WTC11 (cell line): ENCODE data around the gene CACNA1A. TPM values are rescaled to one million over a fixed set of nuclear protein-coding genes. Genes with fewer than 3 reads are reported as not detected.

Experiments used
- ATAC-seq: fragments of 200-7000 bp; cut with Tn5 transposase; 2 replicates; pipeline ENCODE4 v1.10.0; 2021; ENCODE audit warnings: mild to moderate bottlenecking, moderate library complexity
- CTCF ChIA-PET: fragments of 300-600 bp; sonication (Branson Sonifier 250); formaldehyde crosslinking; loops from one replicate; lab custom pipeline; 2021; ENCODE audit warnings: antibody characterized with exemption; lab: Charles Lee
- POLR2A ChIA-PET: fragments of 350-600 bp; sonication (Branson Sonifier 250); formaldehyde crosslinking; loops from one replicate; lab custom pipeline; 2021; ENCODE audit warnings: antibody characterized with exemption; lab: Charles Lee
- DNase-seq: peaks from one replicate; pipeline ENCODE4 v3.0.0; 2021; ENCODE audit warnings: low spot score
- H3K27ac Mint-ChIP-seq: 2 replicates; pipeline ENCODE4 v1.8.0; 2021; ENCODE audit warnings: mixed read lengths
- H3K27me3 Mint-ChIP-seq: 2 replicates; pipeline ENCODE4 v1.8.0; 2021; ENCODE audit warnings: low read depth, mild to moderate bottlenecking, moderate library complexity, mixed read lengths
- H3K36me3 Mint-ChIP-seq: 2 replicates; pipeline ENCODE4 v1.8.0; 2021; ENCODE audit warnings: mixed read lengths
- H3K4me1 Mint-ChIP-seq: 2 replicates; pipeline ENCODE4 v1.8.0; 2022; ENCODE audit warnings: mixed read lengths
- H3K4me3 Mint-ChIP-seq: 2 replicates; pipeline ENCODE4 v1.8.0; 2021; ENCODE audit warnings: mild to moderate bottlenecking, moderate library complexity, mixed read lengths
- H3K9me3 Mint-ChIP-seq: 2 replicates; pipeline ENCODE4 v1.8.0; 2021; ENCODE audit warnings: mixed read lengths
- CREB1 ChIP-seq: sonication (generic); formaldehyde crosslinking; IDR thresholded peaks from 2 replicates; pipeline ENCODE4 v1.8.0; 2023; ENCODE audit warnings: mild to moderate bottlenecking, missing genetic modification reagents
- ELF4 ChIP-seq: sonication (generic); formaldehyde crosslinking; IDR thresholded peaks from 2 replicates; pipeline ENCODE4 v1.8.1; 2022; ENCODE audit warnings: low read depth, mild to moderate bottlenecking, moderate library complexity, missing genetic modification reagents
- ESRRA ChIP-seq: sonication (generic); formaldehyde crosslinking; IDR thresholded peaks from 2 replicates; pipeline ENCODE4 v1.8.1; 2022; ENCODE audit warnings: mild to moderate bottlenecking, missing genetic modification reagents, borderline replicate concordance
- ETV6 ChIP-seq: sonication (generic); formaldehyde crosslinking; IDR thresholded peaks from 2 replicates; pipeline ENCODE4 v1.8.1; 2022; ENCODE audit warnings: mild to moderate bottlenecking, missing genetic modification reagents
- FOXJ3 ChIP-seq: sonication (generic); formaldehyde crosslinking; IDR thresholded peaks from 2 replicates; pipeline ENCODE4 v1.9.0; 2021; ENCODE audit warnings: missing genetic modification reagents, mild to moderate bottlenecking, borderline replicate concordance
- FOXP1 ChIP-seq: sonication (generic); formaldehyde crosslinking; IDR thresholded peaks from 2 replicates; pipeline ENCODE4 v1.8.0; 2022; ENCODE audit warnings: missing genetic modification reagents, mild to moderate bottlenecking, moderate library complexity, borderline replicate concordance
- GRHL2 ChIP-seq: fragments of 250-450 bp; sonication (Bioruptor Pico); IDR thresholded peaks from 2 replicates; pipeline ENCODE4 v1.8.0; 2022; ENCODE audit warnings: mild to moderate bottlenecking, moderate library complexity; ENCODE audit not compliant: insufficient replicate concordance, severe bottlenecking
- MXD4 ChIP-seq: fragments of 250-450 bp; sonication (Bioruptor Pico); IDR thresholded peaks from 2 replicates; pipeline ENCODE4 v1.8.0; 2021; ENCODE audit warnings: mild to moderate bottlenecking, moderate library complexity, borderline replicate concordance
- NR3C1 ChIP-seq: sonication (generic); formaldehyde crosslinking; conservative IDR thresholded peaks from 2 replicates; pipeline ENCODE4 v1.8.1; 2023; ENCODE audit warnings: low read depth, mild to moderate bottlenecking, missing genetic modification reagents
- OVOL2 ChIP-seq: fragments of 250-450 bp; sonication (Bioruptor Pico); IDR thresholded peaks from 2 replicates; pipeline ENCODE4 v1.9.0; 2021; ENCODE audit warnings: mild to moderate bottlenecking, borderline replicate concordance
- SMAD4 ChIP-seq: sonication (generic); formaldehyde crosslinking; IDR thresholded peaks from 2 replicates; pipeline ENCODE4 v1.8.0; 2022; ENCODE audit warnings: mild to moderate bottlenecking, missing genetic modification reagents
- SOX15 ChIP-seq: fragments of 250-450 bp; sonication (Bioruptor Pico); IDR thresholded peaks from 2 replicates; pipeline ENCODE4 v1.9.0; 2021; ENCODE audit warnings: mild to moderate bottlenecking
- ZBTB21 ChIP-seq: sonication (generic); formaldehyde crosslinking; IDR thresholded peaks from 2 replicates; pipeline ENCODE4 v1.8.1; 2023; ENCODE audit warnings: mild to moderate bottlenecking, missing genetic modification reagents, borderline replicate concordance
- ZNF219 ChIP-seq: sonication (generic); formaldehyde crosslinking; IDR thresholded peaks from 2 replicates; pipeline ENCODE4 v1.8.0; 2023; ENCODE audit warnings: missing genetic modification reagents, mild to moderate bottlenecking, borderline replicate concordance
- total RNA-seq: library from RNA; stranded (reverse); gene quantifications from 3 replicates; pipeline ENCODE4 v1.2.3, GENCODE V29; 2021
- TF ChIP-seq, protein P1 (sequence below): fragments of 250-450 bp; sonication (Bioruptor Pico); IDR thresholded peaks from 2 replicates; pipeline ENCODE4 v1.9.0; 2021; ENCODE audit warnings: mild to moderate bottlenecking
- TF ChIP-seq, protein P2 (sequence below): sonication (generic); formaldehyde crosslinking; IDR thresholded peaks from 2 replicates; pipeline ENCODE4 v1.8.0; 2022; ENCODE audit warnings: mild to moderate bottlenecking, missing genetic modification reagents
- TF ChIP-seq, protein P3 (sequence below): sonication (generic); formaldehyde crosslinking; IDR thresholded peaks from 2 replicates; pipeline ENCODE4 v1.8.1; 2023; ENCODE audit warnings: mild to moderate bottlenecking, moderate library complexity, missing genetic modification reagents
- TF ChIP-seq, protein P4 (sequence below): sonication (generic); formaldehyde crosslinking; IDR thresholded peaks from 2 replicates; pipeline ENCODE4 v1.8.1; 2023; ENCODE audit warnings: mild to moderate bottlenecking, missing genetic modification reagents, borderline replicate concordance
- TF ChIP-seq, protein P5 (sequence below): sonication (generic); formaldehyde crosslinking; IDR thresholded peaks from 2 replicates; pipeline ENCODE4 v1.8.1; 2023; ENCODE audit warnings: mild to moderate bottlenecking, missing genetic modification reagents, moderate library complexity
- TF ChIP-seq, protein P6 (sequence below): sonication (generic); formaldehyde crosslinking; IDR thresholded peaks from 2 replicates; pipeline ENCODE4 v1.8.0; 2022; ENCODE audit warnings: mild to moderate bottlenecking, missing genetic modification reagents
- TF ChIP-seq, protein P7 (sequence below): sonication (generic); formaldehyde crosslinking; IDR thresholded peaks from 2 replicates; pipeline ENCODE4 v1.8.0; 2023; ENCODE audit warnings: missing genetic modification reagents
- TF ChIP-seq, protein P8 (sequence below): sonication (generic); formaldehyde crosslinking; IDR thresholded peaks from 2 replicates; pipeline ENCODE4 v1.8.1; 2022; ENCODE audit warnings: mild to moderate bottlenecking, moderate library complexity, missing genetic modification reagents

Gene CACNA1A
- total RNA-seq, 1 experiment from 2014 or later: 28.9 TPM

DNA sequence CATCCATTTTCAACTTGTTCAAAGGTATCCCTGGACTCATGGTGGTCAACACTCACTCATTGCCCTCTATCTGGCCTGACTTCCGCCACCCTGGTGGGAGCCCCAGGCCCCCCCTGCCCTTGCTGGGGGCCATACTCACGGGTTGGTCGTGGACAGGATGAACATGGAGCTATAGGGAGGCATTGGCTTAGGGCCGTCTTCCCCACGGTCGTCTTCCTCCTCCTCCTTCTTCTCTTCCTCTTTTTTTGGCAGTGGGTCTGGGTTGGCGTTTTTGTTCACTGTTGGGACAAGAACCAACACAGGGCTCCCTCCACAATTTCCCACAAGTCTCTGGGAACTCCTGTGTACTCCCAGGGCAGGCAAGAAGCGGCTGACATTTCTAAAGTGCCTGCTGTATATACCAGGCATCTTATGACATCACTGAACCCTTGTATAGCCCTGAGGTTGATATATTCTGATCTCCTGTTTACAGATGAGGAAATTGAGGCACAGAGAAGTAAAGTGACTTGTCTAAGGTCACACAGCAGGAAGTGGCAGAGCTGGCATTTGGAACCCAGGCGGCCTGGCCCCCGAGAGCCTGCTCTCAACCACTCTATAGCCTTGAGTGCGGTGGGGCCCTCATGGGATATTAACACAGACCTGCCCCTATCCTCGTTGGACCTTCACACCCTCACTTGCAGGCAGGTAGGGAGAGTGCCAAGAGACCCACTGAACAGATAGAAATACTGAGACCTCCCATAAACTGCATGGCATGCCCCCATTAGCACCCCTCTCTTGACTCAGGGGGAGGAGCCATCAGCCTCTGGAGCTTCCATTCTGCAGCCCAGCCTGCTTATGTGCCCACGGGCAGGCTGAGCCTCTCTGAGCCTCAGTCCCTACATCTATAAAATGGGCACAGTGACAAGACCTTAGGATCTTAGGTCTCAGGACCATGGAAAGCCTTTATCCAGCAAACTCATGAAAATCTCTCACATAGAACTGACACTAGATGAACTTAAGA lies 221.1 kb downstream of the CACNA1A start:
- CTCF ChIA-PET: interaction anchor here (0.9 kb wide), 1 partner anchor 304 kb away, joined by 3 read pairs; no protein-coding TSS in a partner anchor
- Mint-ChIP-seq H3K36me3 (peaks cover 2% of the 10 kb centered on the region), H3K27me3 (no peaks in the 10 kb centered on the region), H3K4me1 (peaks cover 6% of the 10 kb centered on the region), H3K9me3 (no peaks in the 10 kb centered on the region), H3K4me3 (no peak overlapping the region), H3K27ac (no peak overlapping the region)
- TF ChIP-seq SMAD4 (CRISPR knock-in tag) (no peak), NR3C1 (CRISPR knock-in tag) (no peak), SOX15 (CRISPR knock-in tag) (no peak), GRHL2 (CRISPR knock-in tag) (no peak), ESRRA (CRISPR knock-in tag) (no peak), ZBTB21 (CRISPR knock-in tag) (no peak), OVOL2 (CRISPR knock-in tag) (no peak), ETV6 (CRISPR knock-in tag) (no peak), FOXP1 (CRISPR knock-in tag) (no peak), FOXJ3 (no peak)
- TF ChIP-seq, protein P1, sequence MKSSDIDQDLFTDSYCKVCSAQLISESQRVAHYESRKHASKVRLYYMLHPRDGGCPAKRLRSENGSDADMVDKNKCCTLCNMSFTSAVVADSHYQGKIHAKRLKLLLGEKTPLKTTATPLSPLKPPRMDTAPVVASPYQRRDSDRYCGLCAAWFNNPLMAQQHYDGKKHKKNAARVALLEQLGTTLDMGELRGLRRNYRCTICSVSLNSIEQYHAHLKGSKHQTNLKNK (CRISPR knock-in tag): no peak
- ATAC-seq: no peak
- POLR2A ChIA-PET: no interaction called here
- DNase-seq: no peak

DNA sequence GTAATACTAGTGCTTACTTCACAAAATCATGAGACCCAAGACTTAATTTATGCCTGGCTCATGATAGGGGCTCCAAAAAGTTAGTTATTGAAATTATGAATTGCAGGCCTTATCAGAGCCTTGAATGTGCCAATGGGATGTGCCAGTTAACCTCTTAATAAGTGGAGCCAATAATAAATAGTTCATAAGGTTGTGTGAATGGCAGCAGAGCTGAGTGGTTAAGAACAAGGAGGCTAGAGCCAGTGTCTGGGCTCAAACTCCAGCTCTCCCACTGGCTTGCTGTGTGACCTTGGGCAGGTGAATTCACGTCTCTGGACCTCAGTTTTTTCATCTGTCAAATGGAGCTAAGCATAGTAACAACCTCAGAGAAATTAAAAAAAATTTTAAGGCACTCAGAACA lies 222.4 kb downstream of the CACNA1A start:
- peaks cover 6% of the 10 kb centered on the region for H3K4me1 Mint-ChIP-seq
- H3K36me3 Mint-ChIP-seq: peaks cover 2% of the 10 kb centered on the region
- H3K27me3 Mint-ChIP-seq: no peaks in the 10 kb centered on the region
- CTCF ChIA-PET: no interaction called here
- H3K4me3 Mint-ChIP-seq: no peak overlapping the region
- POLR2A ChIA-PET: no interaction called here
- DNase-seq: no peak
- H3K27ac Mint-ChIP-seq: no peak overlapping the region
- ATAC-seq: no peak
- H3K9me3 Mint-ChIP-seq: no peaks in the 10 kb centered on the region
- no peak for TF ChIP-seq CREB1 (CRISPR knock-in tag)
- TF ChIP-seq ELF4 (CRISPR knock-in tag): no peak
- TF ChIP-seq, protein P2, sequence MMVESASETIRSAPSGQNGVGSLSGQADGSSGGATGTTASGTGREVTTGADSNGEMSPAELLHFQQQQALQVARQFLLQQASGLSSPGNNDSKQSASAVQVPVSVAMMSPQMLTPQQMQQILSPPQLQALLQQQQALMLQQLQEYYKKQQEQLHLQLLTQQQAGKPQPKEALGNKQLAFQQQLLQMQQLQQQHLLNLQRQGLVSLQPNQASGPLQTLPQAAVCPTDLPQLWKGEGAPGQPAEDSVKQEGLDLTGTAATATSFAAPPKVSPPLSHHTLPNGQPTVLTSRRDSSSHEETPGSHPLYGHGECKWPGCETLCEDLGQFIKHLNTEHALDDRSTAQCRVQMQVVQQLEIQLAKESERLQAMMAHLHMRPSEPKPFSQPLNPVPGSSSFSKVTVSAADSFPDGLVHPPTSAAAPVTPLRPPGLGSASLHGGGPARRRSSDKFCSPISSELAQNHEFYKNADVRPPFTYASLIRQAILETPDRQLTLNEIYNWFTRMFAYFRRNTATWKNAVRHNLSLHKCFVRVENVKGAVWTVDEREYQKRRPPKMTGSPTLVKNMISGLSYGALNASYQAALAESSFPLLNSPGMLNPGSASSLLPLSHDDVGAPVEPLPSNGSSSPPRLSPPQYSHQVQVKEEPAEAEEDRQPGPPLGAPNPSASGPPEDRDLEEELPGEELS (CRISPR knock-in tag): no peak
- TF ChIP-seq, protein P3, sequence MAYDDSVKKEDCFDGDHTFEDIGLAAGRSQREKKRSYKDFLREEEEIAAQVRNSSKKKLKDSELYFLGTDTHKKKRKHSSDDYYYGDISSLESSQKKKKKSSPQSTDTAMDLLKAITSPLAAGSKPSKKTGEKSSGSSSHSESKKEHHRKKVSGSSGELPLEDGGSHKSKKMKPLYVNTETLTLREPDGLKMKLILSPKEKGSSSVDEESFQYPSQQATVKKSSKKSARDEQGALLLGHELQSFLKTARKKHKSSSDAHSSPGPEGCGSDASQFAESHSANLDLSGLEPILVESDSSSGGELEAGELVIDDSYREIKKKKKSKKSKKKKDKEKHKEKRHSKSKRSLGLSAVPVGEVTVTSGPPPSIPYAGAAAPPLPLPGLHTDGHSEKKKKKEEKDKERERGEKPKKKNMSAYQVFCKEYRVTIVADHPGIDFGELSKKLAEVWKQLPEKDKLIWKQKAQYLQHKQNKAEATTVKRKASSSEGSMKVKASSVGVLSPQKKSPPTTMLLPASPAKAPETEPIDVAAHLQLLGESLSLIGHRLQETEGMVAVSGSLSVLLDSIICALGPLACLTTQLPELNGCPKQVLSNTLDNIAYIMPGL (CRISPR knock-in tag): no peak
- TF ChIP-seq, protein P4, sequence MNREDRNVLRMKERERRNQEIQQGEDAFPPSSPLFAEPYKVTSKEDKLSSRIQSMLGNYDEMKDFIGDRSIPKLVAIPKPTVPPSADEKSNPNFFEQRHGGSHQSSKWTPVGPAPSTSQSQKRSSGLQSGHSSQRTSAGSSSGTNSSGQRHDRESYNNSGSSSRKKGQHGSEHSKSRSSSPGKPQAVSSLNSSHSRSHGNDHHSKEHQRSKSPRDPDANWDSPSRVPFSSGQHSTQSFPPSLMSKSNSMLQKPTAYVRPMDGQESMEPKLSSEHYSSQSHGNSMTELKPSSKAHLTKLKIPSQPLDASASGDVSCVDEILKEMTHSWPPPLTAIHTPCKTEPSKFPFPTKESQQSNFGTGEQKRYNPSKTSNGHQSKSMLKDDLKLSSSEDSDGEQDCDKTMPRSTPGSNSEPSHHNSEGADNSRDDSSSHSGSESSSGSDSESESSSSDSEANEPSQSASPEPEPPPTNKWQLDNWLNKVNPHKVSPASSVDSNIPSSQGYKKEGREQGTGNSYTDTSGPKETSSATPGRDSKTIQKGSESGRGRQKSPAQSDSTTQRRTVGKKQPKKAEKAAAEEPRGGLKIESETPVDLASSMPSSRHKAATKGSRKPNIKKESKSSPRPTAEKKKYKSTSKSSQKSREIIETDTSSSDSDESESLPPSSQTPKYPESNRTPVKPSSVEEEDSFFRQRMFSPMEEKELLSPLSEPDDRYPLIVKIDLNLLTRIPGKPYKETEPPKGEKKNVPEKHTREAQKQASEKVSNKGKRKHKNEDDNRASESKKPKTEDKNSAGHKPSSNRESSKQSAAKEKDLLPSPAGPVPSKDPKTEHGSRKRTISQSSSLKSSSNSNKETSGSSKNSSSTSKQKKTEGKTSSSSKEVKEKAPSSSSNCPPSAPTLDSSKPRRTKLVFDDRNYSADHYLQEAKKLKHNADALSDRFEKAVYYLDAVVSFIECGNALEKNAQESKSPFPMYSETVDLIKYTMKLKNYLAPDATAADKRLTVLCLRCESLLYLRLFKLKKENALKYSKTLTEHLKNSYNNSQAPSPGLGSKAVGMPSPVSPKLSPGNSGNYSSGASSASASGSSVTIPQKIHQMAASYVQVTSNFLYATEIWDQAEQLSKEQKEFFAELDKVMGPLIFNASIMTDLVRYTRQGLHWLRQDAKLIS (CRISPR knock-in tag): no peak
- TF ChIP-seq, protein P5, sequence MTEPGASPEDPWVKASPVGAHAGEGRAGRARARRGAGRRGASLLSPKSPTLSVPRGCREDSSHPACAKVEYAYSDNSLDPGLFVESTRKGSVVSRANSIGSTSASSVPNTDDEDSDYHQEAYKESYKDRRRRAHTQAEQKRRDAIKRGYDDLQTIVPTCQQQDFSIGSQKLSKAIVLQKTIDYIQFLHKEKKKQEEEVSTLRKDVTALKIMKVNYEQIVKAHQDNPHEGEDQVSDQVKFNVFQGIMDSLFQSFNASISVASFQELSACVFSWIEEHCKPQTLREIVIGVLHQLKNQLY (CRISPR knock-in tag): no peak
- TF ChIP-seq, protein P6, sequence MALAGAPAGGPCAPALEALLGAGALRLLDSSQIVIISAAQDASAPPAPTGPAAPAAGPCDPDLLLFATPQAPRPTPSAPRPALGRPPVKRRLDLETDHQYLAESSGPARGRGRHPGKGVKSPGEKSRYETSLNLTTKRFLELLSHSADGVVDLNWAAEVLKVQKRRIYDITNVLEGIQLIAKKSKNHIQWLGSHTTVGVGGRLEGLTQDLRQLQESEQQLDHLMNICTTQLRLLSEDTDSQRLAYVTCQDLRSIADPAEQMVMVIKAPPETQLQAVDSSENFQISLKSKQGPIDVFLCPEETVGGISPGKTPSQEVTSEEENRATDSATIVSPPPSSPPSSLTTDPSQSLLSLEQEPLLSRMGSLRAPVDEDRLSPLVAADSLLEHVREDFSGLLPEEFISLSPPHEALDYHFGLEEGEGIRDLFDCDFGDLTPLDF: no peak
- TF ChIP-seq, protein P7, sequence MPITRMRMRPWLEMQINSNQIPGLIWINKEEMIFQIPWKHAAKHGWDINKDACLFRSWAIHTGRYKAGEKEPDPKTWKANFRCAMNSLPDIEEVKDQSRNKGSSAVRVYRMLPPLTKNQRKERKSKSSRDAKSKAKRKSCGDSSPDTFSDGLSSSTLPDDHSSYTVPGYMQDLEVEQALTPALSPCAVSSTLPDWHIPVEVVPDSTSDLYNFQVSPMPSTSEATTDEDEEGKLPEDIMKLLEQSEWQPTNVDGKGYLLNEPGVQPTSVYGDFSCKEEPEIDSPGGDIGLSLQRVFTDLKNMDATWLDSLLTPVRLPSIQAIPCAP (CRISPR knock-in tag): no peak
- no peak for TF ChIP-seq MXD4 (CRISPR knock-in tag)
- TF ChIP-seq, protein P8, sequence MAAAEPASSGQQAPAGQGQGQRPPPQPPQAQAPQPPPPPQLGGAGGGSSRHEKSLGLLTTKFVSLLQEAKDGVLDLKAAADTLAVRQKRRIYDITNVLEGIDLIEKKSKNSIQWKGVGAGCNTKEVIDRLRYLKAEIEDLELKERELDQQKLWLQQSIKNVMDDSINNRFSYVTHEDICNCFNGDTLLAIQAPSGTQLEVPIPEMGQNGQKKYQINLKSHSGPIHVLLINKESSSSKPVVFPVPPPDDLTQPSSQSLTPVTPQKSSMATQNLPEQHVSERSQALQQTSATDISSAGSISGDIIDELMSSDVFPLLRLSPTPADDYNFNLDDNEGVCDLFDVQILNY: no peak
- TF ChIP-seq ZNF219 (CRISPR knock-in tag): no peak
